Breast epithelium (tissue), 4 donors: ENCODE data around the gene WDR81. TPM values are rescaled to one million over a fixed set of nuclear protein-coding genes. Genes with fewer than 3 reads are reported as not detected.
"Not testable (repeated sequence)": the region's sequence is repeated elsewhere in the genome, so short reads cannot be mapped to it uniquely, and the experiment has no call there.

Experiments used
- DNase-seq, 2 donors: peaks; one replicate each; pipeline ENCODE4 v3.0.0-alpha.2; 2019; ENCODE audit warnings: low spot score in 2 of 2
- H3K27ac ChIP-seq, 2 donors: fragments of 200-600 bp; sonication (generic) in 1 of 2; one replicate each; pipeline ENCODE4 v1.5.1; 2016 to 2019; ENCODE audit warnings: mild to moderate bottlenecking in 1 of 2
- H3K27me3 ChIP-seq, 2 donors: fragments of 200-600 bp; sonication (generic) in 1 of 2; one replicate each; pipeline versions ENCODE4 v1.5.1 to v1.6.0; 2017 to 2019; ENCODE audit warnings: control low read depth in 1 of 2, mild to moderate bottlenecking in 1 of 2
- H3K36me3 ChIP-seq: fragments of 200-600 bp; one replicate; pipeline ENCODE4 v1.5.1; 2019
- H3K4me1 ChIP-seq, 2 donors: fragments of 200-600 bp; sonication (generic); one replicate each; pipeline ENCODE4 v1.5.1; 2016 to 2019; ENCODE audit warnings: control low read depth in 1 of 2
- H3K4me3 ChIP-seq, 3 donors: fragments of 200-600 bp; sonication (generic); 1 replicate in 2 of 3; 2 replicates in 1 of 3; pipeline ENCODE4 v1.5.1; 2016 to 2019; ENCODE audit warnings: mild to moderate bottlenecking in 3 of 3, moderate library complexity in 2 of 3
- H3K9me3 ChIP-seq, 2 donors: fragments of 200-600 bp; sonication (generic) in 1 of 2; one replicate each; pipeline ENCODE4 v1.5.1; 2016 to 2019; ENCODE audit warnings: control low read depth in 1 of 2
- POLR2A ChIP-seq: fragments of 450-650 bp; IDR thresholded peaks from one replicate; pipeline ENCODE4 v1.6.1; 2016; ENCODE audit warnings: antibody characterized with exemption, mild to moderate bottlenecking, moderate library complexity
- POLR2AphosphoS5 ChIP-seq, 3 donors: sonication (generic); formaldehyde crosslinking; IDR thresholded peaks; one replicate each; pipeline ENCODE4 v1.6.1; 2017; ENCODE audit warnings: antibody characterized with exemption in 3 of 3
- intact Hi-C: fragments of 100-400 bp; cut with DNase I; formaldehyde crosslinking; loops from one replicate; pipeline ENCODE4 v1.15.1; 2023; ENCODE audit warnings: low total_unique reads
- total RNA-seq, 3 donors: library from RNA; depleted of rRNA; stranded (reverse); fragments of >200 nt; gene quantifications; one replicate each; pipeline ENCODE4 v1.1.0, GENCODE V29; 2016
- TF ChIP-seq, protein P1 (sequence below), 3 donors: fragments of 450-650 bp; IDR thresholded peaks; one replicate each; pipeline ENCODE4 v1.5.1; 2016 to 2017; ENCODE audit warnings: antibody characterized with exemption in 3 of 3, mild to moderate bottlenecking in 3 of 3, moderate library complexity in 3 of 3

The WDR81 gene
- total RNA-seq, 3 donors from 2014 or later, result 36.6 to 52.6 (median 41.6) TPM

DNA sequence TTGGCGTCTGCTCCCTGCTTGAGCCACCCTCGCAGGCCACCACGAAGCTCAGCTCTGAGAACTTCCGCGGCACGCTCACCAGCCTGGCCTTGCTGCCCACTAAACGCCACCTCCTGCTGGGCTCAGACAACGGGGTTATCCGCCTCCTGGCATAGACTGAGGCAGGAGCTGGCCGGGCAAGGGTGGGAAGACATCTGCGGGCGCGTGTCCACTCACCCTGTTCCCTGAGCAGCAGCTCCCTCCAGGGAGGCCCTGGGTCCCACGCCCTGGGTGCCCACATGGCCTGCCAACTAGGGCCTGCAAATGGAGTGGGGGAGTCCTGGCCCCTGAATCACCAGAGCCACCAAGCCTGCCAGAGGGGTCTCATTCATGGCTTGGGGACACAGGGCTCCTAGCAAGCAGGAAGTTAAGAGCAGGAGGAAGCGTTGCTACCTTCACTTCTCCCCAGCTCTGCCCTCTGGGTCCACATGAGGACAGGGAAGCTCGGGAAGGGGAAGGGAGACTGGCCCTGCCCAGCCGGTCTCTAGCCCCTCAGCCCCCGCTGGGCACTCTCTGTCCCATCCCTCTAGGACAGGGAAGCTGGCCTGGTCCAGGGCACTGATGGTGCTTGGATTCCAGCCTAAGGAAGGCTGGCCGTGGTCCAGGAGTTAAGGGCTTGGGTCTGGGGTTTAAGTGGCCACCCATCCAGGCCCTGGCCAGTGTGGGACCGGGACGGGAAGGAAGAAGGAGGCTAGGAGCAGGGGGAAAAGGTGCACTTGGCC is 13.2 kb downstream of the WDR81 start:
- DNase-seq, result no peak
- intact Hi-C loops, result no loop called here
- Histone ChIP-seq H3K27ac (peak overlapping the region in 1 of 2 donors; percentile 80), H3K9me3 (no peaks in the 10 kb centered on the region), H3K4me3 (no peak overlapping the region), H3K36me3 (no peaks in the 10 kb centered on the region), H3K4me1 (peaks cover 0 to 7% of the 10 kb centered on the region in 2 donors), H3K27me3 (no peaks in the 10 kb centered on the region)
- TF ChIP-seq POLR2AphosphoS5 (IDR thresholded peaks at IDR 0.05), result no peak
- TF ChIP-seq, protein P1, sequence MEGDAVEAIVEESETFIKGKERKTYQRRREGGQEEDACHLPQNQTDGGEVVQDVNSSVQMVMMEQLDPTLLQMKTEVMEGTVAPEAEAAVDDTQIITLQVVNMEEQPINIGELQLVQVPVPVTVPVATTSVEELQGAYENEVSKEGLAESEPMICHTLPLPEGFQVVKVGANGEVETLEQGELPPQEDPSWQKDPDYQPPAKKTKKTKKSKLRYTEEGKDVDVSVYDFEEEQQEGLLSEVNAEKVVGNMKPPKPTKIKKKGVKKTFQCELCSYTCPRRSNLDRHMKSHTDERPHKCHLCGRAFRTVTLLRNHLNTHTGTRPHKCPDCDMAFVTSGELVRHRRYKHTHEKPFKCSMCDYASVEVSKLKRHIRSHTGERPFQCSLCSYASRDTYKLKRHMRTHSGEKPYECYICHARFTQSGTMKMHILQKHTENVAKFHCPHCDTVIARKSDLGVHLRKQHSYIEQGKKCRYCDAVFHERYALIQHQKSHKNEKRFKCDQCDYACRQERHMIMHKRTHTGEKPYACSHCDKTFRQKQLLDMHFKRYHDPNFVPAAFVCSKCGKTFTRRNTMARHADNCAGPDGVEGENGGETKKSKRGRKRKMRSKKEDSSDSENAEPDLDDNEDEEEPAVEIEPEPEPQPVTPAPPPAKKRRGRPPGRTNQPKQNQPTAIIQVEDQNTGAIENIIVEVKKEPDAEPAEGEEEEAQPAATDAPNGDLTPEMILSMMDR (IDR thresholded peaks at IDR 0.05), result no peak
- TF ChIP-seq POLR2A, result no peak

DNA sequence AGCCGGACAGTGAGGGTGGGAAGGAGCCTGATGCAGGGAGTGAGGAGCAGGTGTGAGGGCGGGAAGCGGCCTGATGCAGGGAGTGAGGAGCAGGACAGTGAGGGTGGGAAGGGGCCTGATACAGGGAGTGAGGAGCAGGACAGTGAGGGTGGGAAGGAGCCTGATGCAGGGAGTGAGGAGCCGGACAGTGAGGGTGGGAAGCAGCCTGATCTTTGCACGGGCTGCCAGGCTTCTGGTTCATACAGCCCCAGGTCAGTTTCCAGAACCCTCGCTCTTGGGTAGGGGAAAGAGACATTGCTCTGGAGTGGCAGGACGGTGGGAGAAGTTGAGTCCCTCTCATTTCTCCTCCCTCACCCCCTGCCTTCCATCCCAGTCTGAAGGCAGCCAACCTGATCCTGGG is 17.4 kb downstream of the WDR81 start:
- intact Hi-C loops, H3K4me1 ChIP-seq, H3K27ac ChIP-seq, H3K4me3 ChIP-seq, DNase-seq, H3K9me3 ChIP-seq, H3K36me3 ChIP-seq, H3K27me3 ChIP-seq: not testable (repeated sequence)

DNA sequence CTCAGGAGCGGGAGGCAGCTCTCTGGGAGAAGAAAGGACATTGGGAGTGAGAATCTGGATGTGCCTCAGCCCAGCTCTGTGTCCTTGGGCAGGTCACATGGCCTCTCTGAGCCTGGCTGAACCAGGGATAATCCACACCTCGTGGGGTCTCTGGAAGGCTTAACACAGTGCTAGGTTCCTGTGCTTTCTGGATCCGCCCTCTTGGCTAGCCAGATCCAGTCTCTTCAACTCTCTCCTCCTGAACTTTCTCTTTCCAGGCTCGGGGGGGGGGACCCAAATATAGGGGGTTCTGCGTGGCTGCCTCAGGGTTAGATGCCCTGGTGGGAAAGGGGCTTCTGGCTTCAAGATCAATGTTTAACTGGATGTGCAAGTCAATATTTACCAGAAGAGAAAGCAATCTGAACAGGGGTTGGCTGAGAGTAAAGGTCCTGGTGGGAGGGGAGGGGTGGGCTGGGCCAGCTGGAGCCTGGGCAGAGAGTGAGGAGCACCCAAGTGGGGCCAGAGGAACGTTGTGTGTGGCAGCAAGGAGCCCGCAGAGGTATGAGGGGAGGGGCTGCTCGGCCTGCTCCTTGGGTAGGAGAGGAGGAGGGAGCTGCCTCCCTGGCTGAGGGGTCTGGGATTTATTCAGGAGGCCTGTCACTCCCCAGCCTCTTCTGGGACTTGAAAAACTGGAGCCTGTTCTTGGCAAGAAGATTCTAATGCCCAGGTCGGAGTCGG is 18.0 kb downstream of the WDR81 start, which contains the start of gene SERPINF2:
SERPINF2 (plus strand) TSS at position 501 of the 717 bp plus-strand sequence. CDS start 2,125 bp downstream, outside the sequence.
- TF ChIP-seq POLR2AphosphoS5 (IDR thresholded peaks at IDR 0.05), result no peak
- TF ChIP-seq, protein P1 (IDR thresholded peaks at IDR 0.05), result no peak
- no peak for TF ChIP-seq POLR2A
- H3K27me3 ChIP-seq, result no peaks in the 10 kb centered on the region
- peaks cover 0 to 4% of the 10 kb centered on the region in 2 donors for H3K4me1 ChIP-seq
- no peak within 1 kb of the TSS for H3K4me3 ChIP-seq
- no peaks in the 10 kb centered on the region for H3K36me3 ChIP-seq
- intact Hi-C loops, result no loop called here
- no peak for DNase-seq
- no peaks in the 10 kb centered on the region for H3K9me3 ChIP-seq
- peak within 1 kb of the TSS; percentile 42 to 84 for H3K27ac ChIP-seq

DNA sequence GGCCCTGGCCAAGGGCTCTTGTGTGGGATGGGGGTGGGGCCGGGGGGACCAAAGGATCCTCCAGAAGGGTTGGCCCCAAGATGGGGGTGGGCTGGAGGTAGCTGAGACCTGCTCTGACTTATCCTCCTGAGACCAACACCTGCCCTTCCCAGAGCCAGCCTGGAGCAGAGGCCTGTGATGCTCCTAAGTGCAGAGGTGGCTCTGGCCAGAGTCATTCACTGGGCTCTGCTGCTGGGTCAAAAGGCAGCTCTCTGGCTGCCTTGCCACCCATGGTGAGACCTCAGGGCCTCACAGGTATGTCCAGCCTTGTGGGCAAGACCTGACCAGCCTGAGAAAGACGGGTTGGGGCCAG is 18.6 kb downstream of the WDR81 start:
- Histone ChIP-seq H3K4me3 (no peak overlapping the region), H3K9me3 (no peaks in the 10 kb centered on the region), H3K4me1 (peaks cover 0 to 4% of the 10 kb centered on the region in 2 donors), H3K27ac (peak overlapping the region; percentile 42 to 69), H3K27me3 (no peaks in the 10 kb centered on the region), H3K36me3 (no peaks in the 10 kb centered on the region)
- TF ChIP-seq, protein P1 (IDR thresholded peaks at IDR 0.05), result no peak
- TF ChIP-seq POLR2AphosphoS5 (IDR thresholded peaks at IDR 0.05) (no peak), POLR2A (no peak)
- intact Hi-C loops, result no loop called here
- no peak for DNase-seq

DNA sequence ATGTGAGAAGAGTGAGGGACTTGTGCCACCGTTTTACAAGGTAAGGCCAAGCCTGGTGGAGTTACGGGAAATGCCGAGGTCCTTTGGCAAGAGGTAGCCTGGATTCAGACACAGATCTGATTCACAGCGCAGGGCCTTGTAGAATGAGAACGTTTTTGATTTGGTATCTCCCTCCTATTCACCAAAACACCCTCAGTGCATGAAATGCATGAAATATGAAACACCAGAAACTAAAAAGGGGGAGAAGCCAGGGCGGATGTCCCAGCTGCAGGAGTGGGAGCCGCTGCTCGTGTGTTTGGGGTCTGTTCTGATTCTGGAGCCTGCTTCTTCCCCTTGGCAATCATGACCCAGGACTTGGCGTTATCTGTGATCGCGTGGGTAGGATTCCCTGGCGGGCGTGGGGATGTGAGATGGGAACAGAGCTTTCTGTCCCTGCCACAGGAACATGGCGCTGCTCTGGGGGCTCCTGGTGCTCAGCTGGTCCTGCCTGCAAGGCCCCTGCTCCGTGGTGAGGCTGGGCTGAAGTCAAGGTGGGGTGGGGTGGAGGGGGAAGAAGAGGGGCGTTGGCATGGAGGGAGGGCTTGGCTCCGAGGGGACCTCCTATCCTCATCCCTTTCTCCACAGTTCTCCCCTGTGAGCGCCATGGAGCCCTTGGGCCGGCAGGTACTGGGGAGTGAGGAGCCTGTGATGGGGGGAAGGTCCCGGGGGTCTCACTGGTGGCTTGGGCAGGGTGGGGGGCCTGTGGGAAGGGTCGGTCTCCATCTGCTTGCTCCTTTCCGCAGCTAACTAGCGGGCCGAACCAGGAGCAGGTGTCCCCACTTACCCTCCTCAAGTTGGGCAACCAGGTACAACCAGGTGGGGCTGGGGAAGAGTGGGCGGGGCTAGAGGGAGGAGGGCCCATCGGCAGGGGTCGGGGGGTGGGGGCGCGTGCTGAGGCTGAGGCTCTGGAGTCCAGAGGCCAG is 20.3 kb downstream of the WDR81 start:
- Histone ChIP-seq H3K4me3 (peak overlapping the region in 2 of 3 donors; percentile 25 to 49), H3K27ac (peak overlapping the region; percentile 62 to 84), H3K4me1 (peaks cover 0 to 4% of the 10 kb centered on the region in 2 donors), H3K27me3 (no peaks in the 10 kb centered on the region), H3K36me3 (no peaks in the 10 kb centered on the region), H3K9me3 (no peaks in the 10 kb centered on the region)
- DNase-seq, result no peak
- intact Hi-C loops, result no loop called here
- TF ChIP-seq POLR2AphosphoS5 (IDR thresholded peaks at IDR 0.05), result peak; percentile 16 to 34 (median 27)
- TF ChIP-seq, protein P1 (IDR thresholded peaks at IDR 0.05), result no peak
